K562 (cell line): ENCODE data around the gene AGMO. TPM values are rescaled to one million over a fixed set of nuclear protein-coding genes. Genes with fewer than 3 reads are reported as not detected.
A peak's percentile ranks its signal among the peaks of the same experiment; 100 is the strongest.

ENCODE experiments used
- ATAC-seq: fragments of 200-7000 bp; cut with Tn5 transposase; 3 replicates; pipeline ENCODE4 v1.9.1; 2020; ENCODE audit warnings: moderate library complexity
- BruUV-seq: library from RNA; stranded (reverse); fragments of 400-500 nt; replicated peaks from 2 replicates; lab custom pipeline; 2021; lab: Mats Ljungman, UMichigan
- CTCF ChIA-PET: fragments of 300-600 bp; formaldehyde crosslinking; extraction: SDS; loops from one replicate; lab custom pipeline; 2021; ENCODE audit warnings: low intra/inter-chr PET ratio; lab: Yijun Ruan, JAX
- POLR2A ChIA-PET: fragments of 300-600, 350-650 bp; sonication (Branson Sonifier 250); formaldehyde crosslinking; extraction: SDS; loops from one replicate; lab custom pipeline; 2021; ENCODE audit warnings: antibody characterized with exemption, inconsistent platforms; lab: Yijun Ruan, JAX
- DNase-seq, 4 experiments: peaks; one replicate each; pipeline versions ENCODE4 v3.0.0 to v3.0.0-alpha.2; 2011 to 2018; ENCODE audit warnings: low spot score in 3 of 4, mixed read lengths in 3 of 4; ENCODE audit errors: extremely low read depth in 1 of 4
- FAIRE-seq: peaks from 2 replicates; lab custom pipeline; 2011; peaks lifted over from hg19 to GRCh38; lab: Jason Lieb, UNC
- H2AFZ ChIP-seq: 2 replicates; pipeline ENCODE4 v1.6.0; 2011; ENCODE audit warnings: low read depth, low read length, control low read depth, inconsistent platforms
- H3K27ac ChIP-seq: fragments of 200-600 bp; 3 replicates; pipeline ENCODE4 v1.8.0; 2011; ENCODE audit warnings: low read depth, mild to moderate bottlenecking, control low read depth, inconsistent platforms, low read length, moderate library complexity, mixed read lengths; ENCODE audit errors: extremely low read depth
- H3K27me3 ChIP-seq, 2 experiments: fragments of 300-600 bp in 1 of 2; 2 replicates in 1 of 2; 3 replicates in 1 of 2; pipeline versions ENCODE4 v1.6.0 to v1.8.0; 2011; ENCODE audit warnings: inconsistent platforms in 2 of 2, low read length in 2 of 2, mild to moderate bottlenecking in 1 of 2, mixed read lengths in 1 of 2, moderate library complexity in 1 of 2; ENCODE audit not compliant: control insufficient read depth in 2 of 2, insufficient read depth in 2 of 2
- H3K36me3 ChIP-seq: fragments of 300-600 bp; 3 replicates; pipeline ENCODE4 v1.8.0; 2011; ENCODE audit warnings: mild to moderate bottlenecking, low read length, inconsistent platforms; ENCODE audit not compliant: control insufficient read depth, insufficient read depth
- H3K4me1 ChIP-seq, 2 experiments: fragments of 200-600 bp in 1 of 2; replicated peaks in 1 of 2; 2 replicates in 1 of 2; 3 replicates in 1 of 2; pipeline versions ENCODE4 v1.5.1 to v1.8.0; 2011; ENCODE audit warnings: inconsistent platforms in 2 of 2, low read length in 2 of 2, mild to moderate bottlenecking in 1 of 2, mixed read lengths in 1 of 2, moderate library complexity in 1 of 2; ENCODE audit not compliant: control insufficient read depth in 2 of 2, insufficient read depth in 2 of 2
- H3K4me2 ChIP-seq: 2 replicates; pipeline ENCODE4 v1.6.1; 2011; ENCODE audit warnings: low read length, control low read depth, inconsistent platforms, mixed read lengths; ENCODE audit not compliant: insufficient read depth
- H3K4me3 ChIP-seq: fragments of 200-600 bp; sonication (generic), shearing (Covaris generic); 2 replicates; pipeline ENCODE4 v1.5.1; 2016; ENCODE audit warnings: control low read depth, inconsistent platforms
- H3K79me2 ChIP-seq: fragments of 200-600 bp; 3 replicates; pipeline ENCODE4 v1.8.0; 2011; ENCODE audit warnings: low read length, inconsistent platforms; ENCODE audit not compliant: control insufficient read depth, insufficient read depth
- H3K9ac ChIP-seq, 2 experiments: 2 replicates each; pipeline versions ENCODE4 v1.6.0 to v1.6.1; 2011; ENCODE audit warnings: low read depth in 2 of 2, low read length in 2 of 2, control low read depth in 1 of 2, inconsistent platforms in 1 of 2, mild to moderate bottlenecking in 1 of 2, mixed read lengths in 1 of 2; ENCODE audit not compliant: insufficient read depth in 1 of 2
- H3K9me1 ChIP-seq: one replicate; pipeline ENCODE4 v1.6.0; 2011; ENCODE audit warnings: inconsistent platforms, mild to moderate bottlenecking, low read length, moderate library complexity; ENCODE audit not compliant: control insufficient read depth, insufficient read depth
- H3K9me3 ChIP-seq: replicated peaks from 2 replicates; pipeline ENCODE4 v1.5.1; 2011; ENCODE audit warnings: low read depth, low read length, inconsistent platforms; ENCODE audit not compliant: control insufficient read depth, insufficient read depth
- H4K20me1 ChIP-seq: replicated peaks from 2 replicates; pipeline ENCODE4 v1.6.1; 2011; ENCODE audit warnings: low read length, inconsistent platforms, mixed read lengths; ENCODE audit not compliant: control insufficient read depth, insufficient read depth
- BRF2 ChIP-seq: IDR thresholded peaks from 3 replicates; pipeline ENCODE4 v1.6.1; 2011; ENCODE audit warnings: borderline replicate concordance, mild to moderate bottlenecking; ENCODE audit not compliant: insufficient read length, insufficient read depth
- SMARCB1 ChIP-seq: IDR thresholded peaks from 2 replicates; pipeline ENCODE4 v1.6.1; 2011; ENCODE audit warnings: improper control_type of control experiment, low read depth; ENCODE audit not compliant: insufficient read length
- THAP12 ChIP-seq: fragments of 250-450 bp; sonication (Bioruptor Pico); IDR thresholded peaks from 2 replicates; pipeline ENCODE4 v1.9.0; 2021; ENCODE audit warnings: mild to moderate bottlenecking, inconsistent platforms
- XRCC5 ChIP-seq: fragments of 200-400 bp; formaldehyde crosslinking; IDR thresholded peaks from 2 replicates; pipeline ENCODE4 v1.6.1; 2017; ENCODE audit warnings: low read depth, mild to moderate bottlenecking, low read length
- ZFX ChIP-seq: sonication (generic); formaldehyde crosslinking; IDR thresholded peaks from 2 replicates; pipeline ENCODE4 v1.8.0; 2022; ENCODE audit warnings: mild to moderate bottlenecking, missing genetic modification reagents, moderate library complexity
- ZNF316 ChIP-seq: fragments of 450-650 bp; IDR thresholded peaks from 2 replicates; pipeline ENCODE4 v1.6.1; 2016
- ZNF551 ChIP-seq: fragments of 250-450 bp; sonication (Bioruptor Pico); IDR thresholded peaks from 2 replicates; pipeline ENCODE4 v1.5.0; 2021; ENCODE audit warnings: mild to moderate bottlenecking, moderate library complexity
- WGBS: fragments of 100-300 bp; shearing (Covaris generic); methylation state at CpG from one replicate; pipeline ENCODE4 v1.1.6; 2016; ENCODE audit warnings: low coverage, mixed read lengths; ENCODE audit not compliant: insufficient coverage; ENCODE audit errors: missing lambda C conversion rate; 5-methylcytosine and 5-hydroxymethylcytosine counted together
- in situ Hi-C: fragments of 300-500 bp; cut with MboI; formaldehyde crosslinking; loops from 4 replicates; pipeline ENCODE4 v1.15.0; 2018; ENCODE audit warnings: inconsistent platforms, mixed read lengths
- intact Hi-C: fragments of 100-400 bp; cut with micrococcal nuclease; formaldehyde crosslinking; loops from 2 replicates; pipeline ENCODE4 v1.14.2; 2022
- polyA plus RNA-seq, 8 experiments: library from polyadenylated mRNA; depleted of rRNA in 4 of 8; stranded (reverse) in 5 of 8; unstranded in 3 of 8; fragments of >200 nt; fragmentation: Nextera tagmentation in 2 of 8; fragmentation: Illumina TruSeq in 1 of 8; extraction: Ambion mirVana in 2 of 8; extraction: Trizol in 1 of 8; gene quantifications; 2 replicates each; pipeline versions ENCODE4 v1.2.1 to v1.2.3, GENCODE V29; 2011 to 2014; ENCODE audit warnings: inconsistent platforms in 1 of 8, missing spikeins in 1 of 8
- total RNA-seq, 7 experiments: library from RNA; depleted of rRNA in 6 of 7; stranded (reverse); fragments of >200 nt in 6 of 7; fragmentation: Illumina TruSeq in 2 of 7; extraction: Trizol in 2 of 7; gene quantifications; 2 replicates each; pipeline versions ENCODE4 v1.2.1 to v1.2.3, GENCODE V29; 2011 to 2021; ENCODE audit warnings: low replicate concordance in 1 of 7
- TF ChIP-seq, protein P1 (sequence below): fragments of 450-650 bp; formaldehyde crosslinking; IDR thresholded peaks from 2 replicates; pipeline ENCODE4 v1.4.0; 2020; ENCODE audit warnings: mild to moderate bottlenecking, mixed read lengths
- TF ChIP-seq, protein P2 (sequence below), 2 experiments: fragments of 450-650 bp in 1 of 2; IDR thresholded peaks; 2 replicates each; pipeline ENCODE4 v1.6.1; 2011 to 2017; ENCODE audit warnings: low read depth in 2 of 2, antibody characterized with exemption in 1 of 2, borderline replicate concordance in 1 of 2, low read length in 1 of 2, mild to moderate bottlenecking in 1 of 2, mixed read lengths in 1 of 2; ENCODE audit not compliant: control insufficient read depth in 1 of 2

AGMO gene
- total and polyA plus RNA-seq, 9 of the 15 experiments (the other 6 are each of a cell fraction or from before 2014, with no cell fraction given), result 0.30 to 1.4 (median 0.69) TPM; not detected in 1

GRCh38 chr7:15367897-15368296, 193.9 kb downstream of the AGMO start (continued):
- TF ChIP-seq, protein P1, sequence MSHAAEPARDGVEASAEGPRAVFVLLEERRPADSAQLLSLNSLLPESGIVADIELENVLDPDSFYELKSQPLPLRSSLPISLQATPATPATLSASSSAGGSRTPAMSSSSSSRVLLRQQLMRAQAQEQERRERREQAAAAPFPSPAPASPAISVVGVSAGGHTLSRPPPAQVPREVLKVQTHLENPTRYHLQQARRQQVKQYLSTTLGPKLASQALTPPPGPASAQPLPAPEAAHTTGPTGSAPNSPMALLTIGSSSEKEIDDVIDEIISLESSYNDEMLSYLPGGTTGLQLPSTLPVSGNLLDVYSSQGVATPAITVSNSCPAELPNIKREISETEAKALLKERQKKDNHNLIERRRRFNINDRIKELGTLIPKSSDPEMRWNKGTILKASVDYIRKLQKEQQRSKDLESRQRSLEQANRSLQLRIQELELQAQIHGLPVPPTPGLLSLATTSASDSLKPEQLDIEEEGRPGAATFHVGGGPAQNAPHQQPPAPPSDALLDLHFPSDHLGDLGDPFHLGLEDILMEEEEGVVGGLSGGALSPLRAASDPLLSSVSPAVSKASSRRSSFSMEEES (CRISPR knock-in tag), result no peak
- no peak for TF ChIP-seq ZFX (CRISPR knock-in tag)
- no peak for TF ChIP-seq ZNF551
- no peak for TF ChIP-seq SMARCB1

DNA sequence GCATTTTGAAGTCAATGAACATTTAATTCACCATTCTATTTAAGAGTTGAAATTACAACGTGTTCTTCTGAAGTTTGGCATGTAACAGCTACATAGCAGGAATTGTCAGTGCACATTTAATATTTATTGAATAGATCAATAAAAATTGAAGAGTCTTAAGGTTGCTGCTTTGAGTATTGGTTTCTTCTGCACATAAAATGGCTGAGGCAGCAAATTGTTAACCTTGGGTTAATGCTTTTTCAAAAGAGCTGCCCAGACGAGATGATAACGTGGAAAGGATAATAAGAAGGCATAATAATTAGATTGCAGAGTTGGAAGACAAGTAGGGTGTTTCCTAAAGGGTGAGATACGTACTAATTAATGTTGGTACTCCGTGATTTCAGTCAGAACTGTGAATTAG, 203.7 kb downstream of the AGMO start:
- no peak overlapping the region for H3K9ac ChIP-seq
- H3K27me3 ChIP-seq, result no peaks in the 10 kb centered on the region
- in situ Hi-C loops, result no loop called here
- H4K20me1 ChIP-seq, result no peaks in the 10 kb centered on the region
- no peak overlapping the region for H3K4me2 ChIP-seq
- 2% methylated on average over 5 of the region's 5 CpGs for WGBS
- FAIRE-seq (no peak), DNase-seq (no peak), ATAC-seq (no peak)
- H3K9me1 ChIP-seq, result no peaks in the 10 kb centered on the region
- BruUV-seq, result no TSS peak
- ChIA-PET CTCF (no interaction called here), POLR2A (no interaction called here)
- no peaks in the 10 kb centered on the region for H3K4me1 ChIP-seq
- no peaks in the 10 kb centered on the region for H3K79me2 ChIP-seq
- no peaks in the 10 kb centered on the region for H3K9me3 ChIP-seq
- no peak overlapping the region for H2AFZ ChIP-seq
- H3K36me3 ChIP-seq, result no peaks in the 10 kb centered on the region
- no peak overlapping the region for H3K4me3 ChIP-seq
- intact Hi-C loops, result no loop called here
- no peak overlapping the region for H3K27ac ChIP-seq
- TF ChIP-seq, protein P2, sequence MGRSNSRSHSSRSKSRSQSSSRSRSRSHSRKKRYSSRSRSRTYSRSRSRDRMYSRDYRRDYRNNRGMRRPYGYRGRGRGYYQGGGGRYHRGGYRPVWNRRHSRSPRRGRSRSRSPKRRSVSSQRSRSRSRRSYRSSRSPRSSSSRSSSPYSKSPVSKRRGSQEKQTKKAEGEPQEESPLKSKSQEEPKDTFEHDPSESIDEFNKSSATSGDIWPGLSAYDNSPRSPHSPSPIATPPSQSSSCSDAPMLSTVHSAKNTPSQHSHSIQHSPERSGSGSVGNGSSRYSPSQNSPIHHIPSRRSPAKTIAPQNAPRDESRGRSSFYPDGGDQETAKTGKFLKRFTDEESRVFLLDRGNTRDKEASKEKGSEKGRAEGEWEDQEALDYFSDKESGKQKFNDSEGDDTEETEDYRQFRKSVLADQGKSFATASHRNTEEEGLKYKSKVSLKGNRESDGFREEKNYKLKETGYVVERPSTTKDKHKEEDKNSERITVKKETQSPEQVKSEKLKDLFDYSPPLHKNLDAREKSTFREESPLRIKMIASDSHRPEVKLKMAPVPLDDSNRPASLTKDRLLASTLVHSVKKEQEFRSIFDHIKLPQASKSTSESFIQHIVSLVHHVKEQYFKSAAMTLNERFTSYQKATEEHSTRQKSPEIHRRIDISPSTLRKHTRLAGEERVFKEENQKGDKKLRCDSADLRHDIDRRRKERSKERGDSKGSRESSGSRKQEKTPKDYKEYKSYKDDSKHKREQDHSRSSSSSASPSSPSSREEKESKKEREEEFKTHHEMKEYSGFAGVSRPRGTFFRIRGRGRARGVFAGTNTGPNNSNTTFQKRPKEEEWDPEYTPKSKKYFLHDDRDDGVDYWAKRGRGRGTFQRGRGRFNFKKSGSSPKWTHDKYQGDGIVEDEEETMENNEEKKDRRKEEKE (IDR thresholded peaks at IDR 0.05; ENCODE audit: borderline replicate concordance in 1 of 2, control insufficient read depth in 1 of 2, low read depth in 2 of 2, low read length in 1 of 2), result no peak
- TF ChIP-seq ZNF316, result peak; percentile 18; the same call in 1 of the 2 replicates
- TF ChIP-seq XRCC5, result no peak
- TF ChIP-seq THAP12 (CRISPR knock-in tag), result no peak
- no peak for TF ChIP-seq BRF2
